GM12878 (cell line): ENCODE measurements around the gene TIMM29. TPM values are rescaled to one million over a fixed set of nuclear protein-coding genes. Genes with fewer than 3 reads are reported as not detected.

Experiments used
- ATAC-seq: fragments of 200-7000 bp; cut with Tn5 transposase; 3 replicates; pipeline ENCODE4 v1.9.1; 2020; ENCODE audit warnings: mild to moderate bottlenecking, moderate library complexity
- BruUV-seq: library from RNA; stranded (reverse); fragments of 400-500 nt; replicated peaks from 2 replicates; lab custom pipeline; 2021; lab: Mats Ljungman, UMichigan
- CTCF ChIA-PET: fragments of 300-600 bp; sonication (Branson Sonifier 250); formaldehyde crosslinking; extraction: SDS; loops from one replicate; lab custom pipeline; 2021; ENCODE audit warnings: inconsistent platforms; lab: Yijun Ruan, JAX
- POLR2A ChIA-PET: fragments of 350-600 bp; formaldehyde crosslinking; extraction: SDS; loops from one replicate; lab custom pipeline; 2021; ENCODE audit warnings: inconsistent platforms; lab: Charles Lee
- RAD21 ChIA-PET: fragments of 300-600 bp; sonication (Branson Sonifier 250); formaldehyde crosslinking; loops from one replicate; lab custom pipeline; 2023; ENCODE audit warnings: antibody characterized with exemption; ENCODE audit not compliant: unreplicated experiment; lab: Charles Lee
- SMC1A ChIA-PET: fragments of 300-600 bp; sonication (Branson Sonifier 250); formaldehyde crosslinking; loops from one replicate; lab custom pipeline; 2023; ENCODE audit not compliant: unreplicated experiment, uncharacterized antibody; lab: Charles Lee
- DNase-seq: peaks from one replicate; pipeline ENCODE4 v3.0.0-alpha.2; 2011; ENCODE audit warnings: low read depth, low spot score
- FAIRE-seq: peaks from 3 replicates; lab custom pipeline; 2011; peaks lifted over from hg19 to GRCh38; lab: Jason Lieb, UNC
- H2AFZ ChIP-seq: 2 replicates; pipeline ENCODE4 v1.6.0; 2011; ENCODE audit warnings: low read depth, low read length, control low read depth; ENCODE audit not compliant: control insufficient read depth
- H3K27ac ChIP-seq: 2 replicates; pipeline ENCODE4 v1.5.1; 2011; ENCODE audit warnings: control low read depth; ENCODE audit not compliant: control insufficient read depth, insufficient read depth
- H3K27me3 ChIP-seq, 2 experiments: replicated peaks in 1 of 2; 2 replicates each; pipeline versions ENCODE4 v1.6.0 to v1.6.1; 2011; ENCODE audit warnings: low read length in 1 of 2; ENCODE audit not compliant: control insufficient read depth in 2 of 2, insufficient read depth in 2 of 2
- H3K36me3 ChIP-seq, 2 experiments: 2 replicates each; pipeline ENCODE4 v1.5.1; 2011; ENCODE audit warnings: low read length in 1 of 2; ENCODE audit not compliant: control insufficient read depth in 2 of 2, insufficient read depth in 2 of 2
- H3K4me1 ChIP-seq: 2 replicates; pipeline ENCODE4 v1.6.1; 2011; ENCODE audit warnings: mild to moderate bottlenecking, low read length, moderate library complexity, mixed read lengths; ENCODE audit not compliant: control insufficient read depth, insufficient read depth
- H3K4me2 ChIP-seq: 2 replicates; pipeline ENCODE4 v1.6.0; 2011; ENCODE audit warnings: control low read depth; ENCODE audit not compliant: control insufficient read depth, insufficient read depth
- H3K4me3 ChIP-seq: fragments of 200-600 bp; sonication (generic); 2 replicates; pipeline ENCODE4 v1.5.1; 2016
- H3K79me2 ChIP-seq: 2 replicates; pipeline ENCODE4 v1.6.0; 2011; ENCODE audit warnings: low read length; ENCODE audit not compliant: control insufficient read depth, insufficient read depth
- H3K9ac ChIP-seq: 2 replicates; pipeline ENCODE4 v1.8.0; 2011; ENCODE audit warnings: low read length, control low read depth, mixed read lengths; ENCODE audit not compliant: control insufficient read depth, insufficient read depth
- H3K9me3 ChIP-seq: replicated peaks from 3 replicates; pipeline ENCODE4 v1.5.1; 2011; ENCODE audit warnings: mild to moderate bottlenecking, low read length; ENCODE audit not compliant: control insufficient read depth, insufficient read depth
- H4K20me1 ChIP-seq: 2 replicates; pipeline ENCODE4 v1.6.0; 2011; ENCODE audit not compliant: control insufficient read depth, insufficient read depth
- DPF2 ChIP-seq: fragments of 450-650 bp; IDR thresholded peaks from 2 replicates; pipeline ENCODE4 v1.6.1; 2017; ENCODE audit warnings: mild to moderate bottlenecking
- FOS ChIP-seq: IDR thresholded peaks from 3 replicates; pipeline ENCODE4 v1.6.1; 2011; ENCODE audit warnings: borderline replicate concordance; ENCODE audit not compliant: insufficient read length; ENCODE audit errors: extremely low read depth
- HDAC6 ChIP-seq: fragments of 200-600 bp; sonication (generic); IDR thresholded peaks from one replicate; pipeline ENCODE4 v1.8.0; 2017; ENCODE audit warnings: antibody characterized with exemption; ENCODE audit not compliant: unreplicated experiment
- NFYB ChIP-seq: IDR thresholded peaks from 2 replicates; pipeline ENCODE4 v1.6.1; 2011; ENCODE audit warnings: low read depth, mild to moderate bottlenecking, low read length, improper control_type of control experiment, moderate library complexity; ENCODE audit not compliant: insufficient read depth
- RB1 ChIP-seq: fragments of 450-650 bp; formaldehyde crosslinking; IDR thresholded peaks from 2 replicates; pipeline ENCODE4 v1.6.1; 2017; ENCODE audit warnings: mild to moderate bottlenecking, borderline replicate concordance
- RFX5 ChIP-seq: IDR thresholded peaks from 2 replicates; pipeline ENCODE4 v1.6.1; 2011; ENCODE audit warnings: low read depth, low read length, improper control_type of control experiment
- SMARCA5 ChIP-seq: fragments of 450-650 bp; IDR thresholded peaks from 2 replicates; pipeline ENCODE4 v1.6.1; 2017; ENCODE audit warnings: mild to moderate bottlenecking
- SREBF1 ChIP-seq: IDR thresholded peaks from 2 replicates; pipeline ENCODE4 v1.6.1; 2012; ENCODE audit warnings: mild to moderate bottlenecking, low read length
- TCF7 ChIP-seq: IDR thresholded peaks from 2 replicates; pipeline ENCODE4 v1.6.1; 2014; ENCODE audit warnings: antibody characterized with exemption, borderline replicate concordance
- ZNF217 ChIP-seq: fragments of 450-650 bp; IDR thresholded peaks from 2 replicates; pipeline ENCODE4 v1.6.1; 2017; ENCODE audit warnings: antibody characterized with exemption, mild to moderate bottlenecking
- ZNF384 ChIP-seq: IDR thresholded peaks from 2 replicates; pipeline ENCODE4 v1.6.1; 2012; ENCODE audit warnings: low read depth, mild to moderate bottlenecking, low read length, improper control_type of control experiment, borderline replicate concordance
- WGBS: methylation state at CpG from one replicate; pipeline ENCODE4 v1.1.6; 2016; ENCODE audit warnings: low lambda C conversion rate; ENCODE audit not compliant: insufficient replicate concordance, insufficient coverage; ENCODE audit errors: missing lambda C conversion rate; 5-methylcytosine and 5-hydroxymethylcytosine counted together
- in situ Hi-C: fragments of 300-500 bp; cut with MboI; formaldehyde crosslinking; loops from 9 replicates; pipeline ENCODE4 v1.14.3; 2018; ENCODE audit warnings: mixed read lengths
- intact Hi-C: fragments of 100-400 bp; cut with micrococcal nuclease; formaldehyde crosslinking; loops from one replicate; pipeline ENCODE4 v1.14.2; 2022; ENCODE audit not compliant: unreplicated experiment
- polyA plus RNA-seq, 11 experiments: library from polyadenylated mRNA; depleted of rRNA in 4 of 11; unstranded in 6 of 11; stranded (reverse) in 5 of 11; fragments of >200 nt; fragmentation: Nextera tagmentation in 4 of 11; fragmentation: Illumina TruSeq in 1 of 11; extraction: Ambion mirVana in 4 of 11; extraction: Trizol in 1 of 11; gene quantifications; 1 replicate in 1 of 11; 2 replicates in 10 of 11; pipeline versions ENCODE4 v1.2.1 to v1.2.3, GENCODE V29; 2011 to 2016; ENCODE audit warnings: inconsistent platforms in 2 of 11, missing spikeins in 2 of 11, low read depth in 1 of 11
- total RNA-seq, 4 experiments: library from RNA; depleted of rRNA in 3 of 4; stranded (reverse); fragments of >200 nt in 3 of 4; fragmentation: Illumina TruSeq in 1 of 4; extraction: Trizol in 1 of 4; gene quantifications; 2 replicates each; pipeline versions ENCODE4 v1.2.1 to v1.2.3, GENCODE V29; 2013 to 2021
- TF ChIP-seq, protein P1 (sequence below): fragments of 450-650 bp; IDR thresholded peaks from 2 replicates; pipeline ENCODE4 v1.6.1; 2017; ENCODE audit warnings: borderline replicate concordance

Gene TIMM29
- total and polyA plus RNA-seq, 10 of the 15 experiments (the other 5 are each of a cell fraction or from before 2014, with no cell fraction given), result 2.4 to 27.9 (median 13.5) TPM

DNA sequence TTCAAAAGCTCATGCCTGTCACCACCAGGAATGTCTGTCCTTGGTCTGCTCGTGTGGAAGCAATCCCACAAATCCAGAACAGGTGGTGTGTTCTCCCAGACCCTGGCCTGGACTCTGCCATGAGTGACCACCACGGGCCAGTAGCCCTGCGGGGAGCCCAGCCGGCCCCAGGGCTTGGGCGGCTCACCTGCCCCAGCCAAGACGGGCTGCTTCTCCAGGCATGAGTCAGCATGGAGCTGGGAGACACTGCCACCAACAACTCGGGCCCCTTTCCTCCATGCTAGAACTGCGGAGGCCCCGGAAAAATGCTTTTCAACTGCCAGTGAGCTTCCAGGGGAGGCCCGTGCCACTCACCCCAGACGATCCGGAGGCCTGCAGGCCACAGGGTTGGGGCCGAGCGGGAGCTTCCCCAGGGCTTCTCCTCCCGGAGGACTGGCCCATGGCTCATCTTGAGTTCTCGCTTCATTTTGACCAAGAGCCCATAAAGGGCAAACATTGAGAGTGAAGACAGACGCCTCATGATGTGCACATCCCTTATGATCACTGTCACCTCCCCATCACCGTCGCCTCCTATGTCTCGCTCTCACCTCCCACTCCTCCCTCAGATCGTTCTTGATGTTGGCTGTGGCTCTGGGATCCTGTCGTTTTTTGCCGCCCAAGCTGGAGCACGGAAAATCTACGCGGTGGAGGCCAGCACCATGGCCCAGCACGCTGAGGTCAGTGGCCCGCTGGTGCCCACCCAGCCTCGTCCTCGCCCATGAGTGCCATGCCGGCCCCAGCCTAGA, 16.8 kb upstream of the TIMM29 start:
- POLR2A ChIA-PET, result interaction anchor here (0.6 kb wide), 1 partner anchor 28 kb away, joined by 7 read pairs; no protein-coding TSS in a partner anchor
- Histone ChIP-seq H3K4me3 (no peak overlapping the region), H3K9me3 (no peaks in the 10 kb centered on the region), H2AFZ (no peak overlapping the region), H3K4me2 (no peak overlapping the region), H4K20me1 (no peaks in the 10 kb centered on the region), H3K4me1 (no peaks in the 10 kb centered on the region), H3K36me3 (peaks cover 18 to 58% of the 10 kb centered on the region in 2 experiments), H3K27ac (no peak overlapping the region), H3K9ac (no peak overlapping the region), H3K79me2 (no peaks in the 10 kb centered on the region), H3K27me3 (no peaks in the 10 kb centered on the region)
- intact Hi-C loops, result no loop called here
- CTCF ChIA-PET, result no interaction called here
- 95% methylated on average over 25 of the region's 31 CpGs for WGBS
- RAD21 ChIA-PET, result no interaction called here
- no TSS peak for BruUV-seq
- in situ Hi-C loops, result no loop called here
- TF ChIP-seq RB1, result no peak
- TF ChIP-seq SMARCA5, result no peak
- no peak for TF ChIP-seq RFX5
- no peak for TF ChIP-seq NFYB
- TF ChIP-seq HDAC6, result no peak
- no peak for TF ChIP-seq ZNF217
- no peak for TF ChIP-seq DPF2
- no peak for TF ChIP-seq SREBF1
- no peak for TF ChIP-seq TCF7
- TF ChIP-seq FOS, result no peak
- TF ChIP-seq ZNF384, result no peak
- TF ChIP-seq, protein P1, sequence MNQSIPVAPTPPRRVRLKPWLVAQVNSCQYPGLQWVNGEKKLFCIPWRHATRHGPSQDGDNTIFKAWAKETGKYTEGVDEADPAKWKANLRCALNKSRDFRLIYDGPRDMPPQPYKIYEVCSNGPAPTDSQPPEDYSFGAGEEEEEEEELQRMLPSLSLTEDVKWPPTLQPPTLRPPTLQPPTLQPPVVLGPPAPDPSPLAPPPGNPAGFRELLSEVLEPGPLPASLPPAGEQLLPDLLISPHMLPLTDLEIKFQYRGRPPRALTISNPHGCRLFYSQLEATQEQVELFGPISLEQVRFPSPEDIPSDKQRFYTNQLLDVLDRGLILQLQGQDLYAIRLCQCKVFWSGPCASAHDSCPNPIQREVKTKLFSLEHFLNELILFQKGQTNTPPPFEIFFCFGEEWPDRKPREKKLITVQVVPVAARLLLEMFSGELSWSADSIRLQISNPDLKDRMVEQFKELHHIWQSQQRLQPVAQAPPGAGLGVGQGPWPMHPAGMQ, result no peak
- SMC1A ChIA-PET, result interaction anchor here (1.2 kb wide), 1 partner anchor 48 kb away, joined by 3 read pairs; no protein-coding TSS in a partner anchor
- FAIRE-seq (no peak), DNase-seq (no peak), ATAC-seq (no peak)
